ENCODE data around the gene PDE4D. TPM values are rescaled to one million over a fixed set of nuclear protein-coding genes. Genes with fewer than 3 reads are reported as not detected.

Gene PDE4D
- total RNA-seq, 1 experiment from 2014 or later: 2.1 TPM

- Histone ChIP-seq H2AFZ (ENCODE audit: low read length) (no peak overlapping the region), H4K91ac (ENCODE audit: insufficient read length, low read depth, low read length) (no peak overlapping the region), H3K9me3 (ENCODE audit: control insufficient read depth, low read depth, low read length) (no peaks in the 10 kb centered on the region), H2BK20ac (ENCODE audit: low read depth, low read length, poor library complexity, severe bottlenecking) (no peak overlapping the region), H3K4ac (ENCODE audit: low read depth, low read length) (no peak overlapping the region), H4K8ac (replicated peaks; ENCODE audit: insufficient read length, low read depth, low read length) (no peak overlapping the region), H3K4me1 (ENCODE audit: insufficient read depth, low read length) (no peaks in the 10 kb centered on the region), H3K27me3 (ENCODE audit: insufficient read depth, low read length) (no peaks in the 10 kb centered on the region), H2BK120ac (ENCODE audit: low read depth, low read length, poor library complexity, severe bottlenecking) (no peak overlapping the region), H3K79me1 (ENCODE audit: insufficient read depth, low read depth, low read length, poor library complexity, severe bottlenecking) (no peaks in the 10 kb centered on the region), H3K23ac (ENCODE audit: insufficient read length, low read depth, low read length) (no peak overlapping the region), H3K27ac (ENCODE audit: insufficient read length, low read depth, low read length) (no peak overlapping the region), H2BK12ac (ENCODE audit: insufficient read length, low read depth, low read length) (no peak overlapping the region), H4K5ac (ENCODE audit: insufficient read length, low read depth, low read length) (no peak overlapping the region), H3K9ac (ENCODE audit: extremely low read depth, insufficient read length, low read length) (no peak overlapping the region), H2BK15ac (ENCODE audit: low read depth, low read length) (no peak overlapping the region), H3K14ac (ENCODE audit: insufficient read depth, low read length) (no peak overlapping the region), H3K23me2 (ENCODE audit: insufficient read length, low read depth, low read length, poor library complexity, severe bottlenecking) (no peaks in the 10 kb centered on the region), H3K56ac (ENCODE audit: insufficient read length, low read depth, low read length) (no peak overlapping the region), H4K20me1 (ENCODE audit: control insufficient read depth, insufficient read depth, insufficient read length) (no peaks in the 10 kb centered on the region), H3K18ac (ENCODE audit: insufficient read length, low read depth, low read length) (no peak overlapping the region), H3K79me2 (ENCODE audit: insufficient read depth, low read length) (no peaks in the 10 kb centered on the region), H3T11ph (ENCODE audit: low read length) (no peak overlapping the region), H2AK5ac (ENCODE audit: insufficient read length, low read length) (no peak overlapping the region), H2BK5ac (ENCODE audit: insufficient read length, low read length) (no peak overlapping the region), H3K4me2 (ENCODE audit: insufficient read depth, insufficient read length, low read length) (no peak overlapping the region)
- TF ChIP-seq, protein P1, sequence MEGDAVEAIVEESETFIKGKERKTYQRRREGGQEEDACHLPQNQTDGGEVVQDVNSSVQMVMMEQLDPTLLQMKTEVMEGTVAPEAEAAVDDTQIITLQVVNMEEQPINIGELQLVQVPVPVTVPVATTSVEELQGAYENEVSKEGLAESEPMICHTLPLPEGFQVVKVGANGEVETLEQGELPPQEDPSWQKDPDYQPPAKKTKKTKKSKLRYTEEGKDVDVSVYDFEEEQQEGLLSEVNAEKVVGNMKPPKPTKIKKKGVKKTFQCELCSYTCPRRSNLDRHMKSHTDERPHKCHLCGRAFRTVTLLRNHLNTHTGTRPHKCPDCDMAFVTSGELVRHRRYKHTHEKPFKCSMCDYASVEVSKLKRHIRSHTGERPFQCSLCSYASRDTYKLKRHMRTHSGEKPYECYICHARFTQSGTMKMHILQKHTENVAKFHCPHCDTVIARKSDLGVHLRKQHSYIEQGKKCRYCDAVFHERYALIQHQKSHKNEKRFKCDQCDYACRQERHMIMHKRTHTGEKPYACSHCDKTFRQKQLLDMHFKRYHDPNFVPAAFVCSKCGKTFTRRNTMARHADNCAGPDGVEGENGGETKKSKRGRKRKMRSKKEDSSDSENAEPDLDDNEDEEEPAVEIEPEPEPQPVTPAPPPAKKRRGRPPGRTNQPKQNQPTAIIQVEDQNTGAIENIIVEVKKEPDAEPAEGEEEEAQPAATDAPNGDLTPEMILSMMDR (conservative IDR thresholded peaks at IDR 0.05): no peak
- Mint-ChIP-seq H3K4me3 (no peak overlapping the region), H3K36me3 (ENCODE audit: insufficient read depth in 1 of 3, low read depth in 3 of 3) (no peaks in the 10 kb centered on the region), H3K9me3 (no peaks in the 10 kb centered on the region; a peak in 1 of 5 replicates), H3K27ac (no peak overlapping the region), H3K4me1 (peaks cover 5 to 11% of the 10 kb centered on the region in 2 experiments), H3K27me3 (ENCODE audit: low read depth) (no peaks in the 10 kb centered on the region)
- no CpG with 5 or more reads among the region's 2 CpGs for WGBS (ENCODE audit: extremely low coverage, insufficient read length, low lambda C conversion rate)
- DNase-seq: no peak
Measured at GRCh38 chr5:59727186-59727585, 166.3 kb downstream of the PDE4D start.
